PC-3 (cell line): ENCODE data around the gene CDK7. TPM values are rescaled to one million over a fixed set of nuclear protein-coding genes. Genes with fewer than 3 reads are reported as not detected.

ENCODE experiments used
- ATAC-seq: fragments of 200-7000 bp; cut with Tn5 transposase; 2 replicates; pipeline ENCODE4 v1.9.1; 2020; ENCODE audit warnings: mild to moderate bottlenecking, moderate library complexity
- BruUV-seq: library from RNA; stranded (reverse); fragments of 400-500 nt; replicated peaks from 2 replicates; lab custom pipeline; 2021; lab: Mats Ljungman, UMichigan
- CTCF ChIA-PET: fragments of 300-600 bp; sonication (Branson Sonifier 250); formaldehyde crosslinking; loops from one replicate; lab custom pipeline; 2022; ENCODE audit warnings: antibody characterized with exemption; lab: Charles Lee
- POLR2A ChIA-PET: fragments of 300-600 bp; sonication (Branson Sonifier 250); formaldehyde crosslinking; loops from one replicate; lab custom pipeline; 2022; ENCODE audit warnings: antibody characterized with exemption; ENCODE audit not compliant: unreplicated experiment; lab: Charles Lee
- DNase-seq: peaks from one replicate; pipeline ENCODE4 v3.0.0-alpha.2; 2015
- H2AFZ ChIP-seq: fragments of 300-600 bp; sonication (generic); 2 replicates; pipeline ENCODE4 v1.6.0; 2016; ENCODE audit warnings: antibody characterized with exemption, low read length
- H3F3A ChIP-seq: fragments of 300-600 bp; sonication (generic); one replicate; pipeline ENCODE4 v1.6.0; 2017; ENCODE audit warnings: antibody characterized with exemption, low read length, control low read depth, mild to moderate bottlenecking; ENCODE audit not compliant: unreplicated experiment
- H3K27ac ChIP-seq: fragments of 300-600 bp; sonication (generic); 2 replicates; pipeline ENCODE4 v1.5.1; 2016; ENCODE audit warnings: mild to moderate bottlenecking, low read length
- H3K27me3 ChIP-seq: fragments of 300-600 bp; sonication (generic); 2 replicates; pipeline ENCODE4 v1.6.1; 2016; ENCODE audit warnings: low read length, mixed read lengths
- H3K36me3 ChIP-seq: fragments of 300-600 bp; sonication (generic); 2 replicates; pipeline ENCODE4 v1.6.1; 2016; ENCODE audit warnings: low read depth, mixed run types, low read length, mixed read lengths
- H3K4me1 ChIP-seq: fragments of 300-600 bp; sonication (generic); 2 replicates; pipeline ENCODE4 v1.5.1; 2016; ENCODE audit warnings: low read length; ENCODE audit not compliant: insufficient read depth
- H3K4me2 ChIP-seq: fragments of 300-600 bp; sonication (generic); 2 replicates; pipeline ENCODE4 v1.6.0; 2016; ENCODE audit warnings: low read length
- H3K4me3 ChIP-seq: fragments of 300-600 bp; sonication (generic); 2 replicates; pipeline ENCODE4 v1.5.1; 2016; ENCODE audit warnings: mild to moderate bottlenecking, low read length, mixed read lengths
- H3K79me2 ChIP-seq: fragments of 300-600 bp; sonication (generic); 2 replicates; pipeline ENCODE4 v1.6.1; 2017; ENCODE audit warnings: low read length, mixed read lengths
- H3K9ac ChIP-seq: fragments of 300-600 bp; sonication (generic); 2 replicates; pipeline ENCODE4 v1.6.0; 2016; ENCODE audit warnings: mild to moderate bottlenecking, low read length
- H3K9me2 ChIP-seq: fragments of 300-600 bp; sonication (generic); replicated peaks from 2 replicates; pipeline ENCODE4 v1.6.1; 2016; ENCODE audit warnings: mixed run types, low read length, mixed read lengths
- H3K9me3 ChIP-seq: fragments of 300-600 bp; sonication (generic); 2 replicates; pipeline ENCODE4 v1.6.1; 2016; ENCODE audit warnings: low read length, mixed read lengths
- H4K20me1 ChIP-seq: fragments of 300-600 bp; sonication (generic); 2 replicates; pipeline ENCODE4 v1.6.1; 2016; ENCODE audit warnings: low read length, mixed read lengths
- CTCF ChIP-seq: fragments of 300-600 bp; sonication (generic); conservative IDR thresholded peaks from 2 replicates; pipeline ENCODE4 v1.5.1; 2017; ENCODE audit warnings: antibody characterized with exemption, low read depth, mild to moderate bottlenecking, low read length
- EZH2 ChIP-seq: fragments of 300-600 bp; sonication (generic); IDR thresholded peaks from one replicate; pipeline ENCODE4 v1.6.1; 2017; ENCODE audit warnings: antibody characterized with exemption, mild to moderate bottlenecking, low read length; ENCODE audit not compliant: unreplicated experiment
- EZH2phosphoT487 ChIP-seq: fragments of 300-600 bp; sonication (generic); IDR thresholded peaks from 2 replicates; pipeline ENCODE4 v1.6.1; 2018; ENCODE audit warnings: mild to moderate bottlenecking, antibody characterized with exemption, low read length, borderline replicate concordance
- intact Hi-C: fragments of 100-400 bp; cut with micrococcal nuclease; formaldehyde crosslinking; loops from 2 replicates; pipeline ENCODE4 v1.9.0; 2023
- total RNA-seq: library from RNA; depleted of rRNA; stranded (reverse); fragments of >200 nt; gene quantifications from 2 replicates; pipeline ENCODE4 v1.2.3, GENCODE V29; 2014

The CDK7 gene
- total RNA-seq, 1 experiment from 2014 or later, result 26.6 TPM

- H4K20me1 ChIP-seq, result no peaks in the 10 kb centered on the region
- CTCF ChIA-PET, result no interaction called here
- POLR2A ChIA-PET, result no interaction called here
- no peaks in the 10 kb centered on the region for H3F3A ChIP-seq
- ATAC-seq, result no peak
- intact Hi-C loops, result no loop called here
- no peak overlapping the region for H3K4me2 ChIP-seq
- H3K4me1 ChIP-seq, result no peaks in the 10 kb centered on the region
- H3K9me3 ChIP-seq, result no peaks in the 10 kb centered on the region
- no peak for DNase-seq
- H3K36me3 ChIP-seq, result no peaks in the 10 kb centered on the region; the same call in 1 of the 2 replicates
- H3K79me2 ChIP-seq, result no peaks in the 10 kb centered on the region
- TF ChIP-seq EZH2phosphoT487, result no peak
- TF ChIP-seq CTCF, result no peak
- TF ChIP-seq EZH2, result no peak
- H3K9me2 ChIP-seq, result no peaks in the 10 kb centered on the region
- H3K9ac ChIP-seq, result no peak overlapping the region
- BruUV-seq, result no TSS peak
- H3K27ac ChIP-seq, result no peak overlapping the region
- no peaks in the 10 kb centered on the region for H3K27me3 ChIP-seq
- no peak overlapping the region for H2AFZ ChIP-seq
- no peak overlapping the region for H3K4me3 ChIP-seq
Observed at GRCh38 chr5:69312459-69313160, 77.9 kb downstream of the CDK7 start.

- no peak overlapping the region for H3K27ac ChIP-seq
- ATAC-seq (no peak), DNase-seq (no peak)
- H3K36me3 ChIP-seq, result no peaks in the 10 kb centered on the region; the same call in 1 of the 2 replicates
- H3K4me2 ChIP-seq, result no peak overlapping the region
- no peak overlapping the region for H3K4me3 ChIP-seq
- no peaks in the 10 kb centered on the region for H3K4me1 ChIP-seq
- H3F3A ChIP-seq, result no peaks in the 10 kb centered on the region
- H4K20me1 ChIP-seq, result no peaks in the 10 kb centered on the region
- no peak for TF ChIP-seq EZH2
- TF ChIP-seq EZH2phosphoT487, result no peak
- no peak for TF ChIP-seq CTCF
- H3K9me2 ChIP-seq, result no peaks in the 10 kb centered on the region
- H3K79me2 ChIP-seq, result no peaks in the 10 kb centered on the region
- H2AFZ ChIP-seq, result no peak overlapping the region
- POLR2A ChIA-PET, result no interaction called here
- no peak overlapping the region for H3K9ac ChIP-seq
- no TSS peak for BruUV-seq
- intact Hi-C loops, result no loop called here
- CTCF ChIA-PET, result no interaction called here
- no peaks in the 10 kb centered on the region for H3K27me3 ChIP-seq
- no peaks in the 10 kb centered on the region for H3K9me3 ChIP-seq
Observed at GRCh38 chr5:69313428-69313827, 78.7 kb downstream of the CDK7 start.

GRCh38 chr5:69315972-69316371, 81.3 kb downstream of the CDK7 start:
- Histone ChIP-seq H3K36me3 (no peaks in the 10 kb centered on the region; the same call in 1 of the 2 replicates), H3K9ac (no peak overlapping the region), H3K4me1 (no peaks in the 10 kb centered on the region), H2AFZ (no peak overlapping the region), H3F3A (no peaks in the 10 kb centered on the region), H4K20me1 (no peaks in the 10 kb centered on the region), H3K9me2 (no peaks in the 10 kb centered on the region), H3K4me2 (no peak overlapping the region), H3K9me3 (no peaks in the 10 kb centered on the region), H3K27me3 (no peaks in the 10 kb centered on the region), H3K27ac (no peak overlapping the region), H3K79me2 (no peaks in the 10 kb centered on the region), H3K4me3 (no peak overlapping the region)
- DNase-seq, result no peak
- POLR2A ChIA-PET, result no interaction called here
- intact Hi-C loops, result no loop called here
- CTCF ChIA-PET, result no interaction called here
- TF ChIP-seq EZH2phosphoT487 (no peak), EZH2 (no peak), CTCF (no peak)
- no TSS peak for BruUV-seq
- ATAC-seq, result no peak
